Loucy (cell line): ENCODE data around the gene TDRD1.

Source experiments
- H2AFZ ChIP-seq: fragments of 200-600 bp; sonication (generic); 2 replicates; pipeline ENCODE4 v1.6.0; 2016; ENCODE audit warnings: antibody characterized with exemption, mild to moderate bottlenecking, low read length, moderate library complexity
- H3F3A ChIP-seq: fragments of 200-600 bp; 2 replicates; pipeline ENCODE4 v1.6.0; 2016; ENCODE audit warnings: antibody characterized with exemption, low read depth, mild to moderate bottlenecking
- H3K27me3 ChIP-seq: fragments of 200-600 bp; sonication (generic); 2 replicates; pipeline ENCODE4 v1.6.1; 2014; ENCODE audit warnings: low read length, mild to moderate bottlenecking; ENCODE audit not compliant: insufficient read depth, poor library complexity, severe bottlenecking
- H3K36me3 ChIP-seq: fragments of 200-600 bp; sonication (generic); 2 replicates; pipeline ENCODE4 v1.6.1; 2016; ENCODE audit warnings: low read length; ENCODE audit not compliant: insufficient read depth
- H3K4me1 ChIP-seq: fragments of 200-600 bp; sonication (generic); 2 replicates; pipeline ENCODE4 v1.5.1; 2014; ENCODE audit warnings: low read length, mild to moderate bottlenecking; ENCODE audit not compliant: insufficient read depth, poor library complexity, severe bottlenecking
- H3K4me2 ChIP-seq: fragments of 200-600 bp; sonication (generic); 2 replicates; pipeline ENCODE4 v1.6.0; 2014; ENCODE audit warnings: antibody characterized with exemption, low read length, low read depth, mild to moderate bottlenecking; ENCODE audit not compliant: poor library complexity, severe bottlenecking
- H3K4me3 ChIP-seq: fragments of 200-600 bp; sonication (generic); 2 replicates; pipeline ENCODE4 v1.5.1; 2014; ENCODE audit warnings: low read length, mild to moderate bottlenecking, mixed read lengths; ENCODE audit not compliant: poor library complexity, severe bottlenecking
- H3K79me2 ChIP-seq: fragments of 200-600 bp; sonication (generic); 2 replicates; pipeline ENCODE4 v1.6.1; 2014; ENCODE audit warnings: low read length; ENCODE audit not compliant: insufficient read depth
- H3K9ac ChIP-seq: fragments of 200-600 bp; sonication (generic); 2 replicates; pipeline ENCODE4 v1.6.0; 2014; ENCODE audit warnings: mild to moderate bottlenecking, low read depth, low read length, moderate library complexity; ENCODE audit not compliant: poor library complexity, severe bottlenecking
- H3K9me2 ChIP-seq: fragments of 200-600 bp; sonication (generic); replicated peaks from 2 replicates; pipeline ENCODE4 v1.6.1; 2016; ENCODE audit warnings: low read depth, low read length, mixed read lengths
- H3K9me3 ChIP-seq: fragments of 200-600 bp; sonication (generic); 2 replicates; pipeline ENCODE4 v1.6.1; 2014; ENCODE audit warnings: mild to moderate bottlenecking, antibody characterized with exemption, low read length, low read depth; ENCODE audit not compliant: insufficient read depth
- H4K20me1 ChIP-seq: fragments of 200-600 bp; sonication (generic); 2 replicates; pipeline ENCODE4 v1.6.0; 2014; ENCODE audit warnings: antibody characterized with exemption, low read length, mild to moderate bottlenecking; ENCODE audit not compliant: insufficient read depth, poor library complexity, severe bottlenecking
- CTCF ChIP-seq: fragments of 200-600 bp; sonication (generic); conservative IDR thresholded peaks from 2 replicates; pipeline ENCODE4 v1.5.1; 2014; ENCODE audit warnings: mild to moderate bottlenecking, antibody characterized with exemption, low read length
- EZH2phosphoT487 ChIP-seq: fragments of 200-600 bp; IDR thresholded peaks from 2 replicates; pipeline ENCODE4 v1.6.1; 2018; ENCODE audit warnings: antibody characterized with exemption, mild to moderate bottlenecking, moderate library complexity, borderline replicate concordance

Gene TDRD1

DNA sequence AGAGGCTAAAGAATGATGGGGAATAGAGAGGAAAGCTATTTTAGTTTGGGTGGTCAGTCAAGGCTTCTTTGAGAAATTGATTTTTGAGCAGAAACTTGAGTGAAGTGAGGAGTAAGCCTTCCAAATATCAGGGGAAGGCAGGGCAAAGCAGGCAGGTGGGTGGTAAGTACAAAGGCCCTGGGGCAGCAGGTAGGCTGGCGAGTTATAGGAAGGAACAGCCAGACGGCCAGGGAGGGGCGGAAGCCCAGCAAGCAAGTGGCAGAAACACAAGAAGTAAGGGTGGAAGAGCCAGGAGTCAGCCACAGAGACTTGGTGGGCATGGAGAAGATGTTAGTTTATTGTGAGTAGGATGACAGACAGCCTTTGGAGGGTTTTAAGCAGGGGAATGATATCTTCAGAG lies 94.8 kb downstream of the TDRD1 start:
- Histone ChIP-seq H3K27me3 (no peaks in the 10 kb centered on the region), H3K36me3 (no peaks in the 10 kb centered on the region), H4K20me1 (no peaks in the 10 kb centered on the region), H3K79me2 (no peaks in the 10 kb centered on the region), H3K9ac (no peak overlapping the region), H2AFZ (no peak overlapping the region), H3F3A (no peaks in the 10 kb centered on the region), H3K4me1 (no peaks in the 10 kb centered on the region), H3K4me3 (no peak overlapping the region), H3K4me2 (no peak overlapping the region), H3K9me3 (no peaks in the 10 kb centered on the region), H3K9me2 (no peaks in the 10 kb centered on the region)
- TF ChIP-seq CTCF (no peak), EZH2phosphoT487 (no peak)

DNA sequence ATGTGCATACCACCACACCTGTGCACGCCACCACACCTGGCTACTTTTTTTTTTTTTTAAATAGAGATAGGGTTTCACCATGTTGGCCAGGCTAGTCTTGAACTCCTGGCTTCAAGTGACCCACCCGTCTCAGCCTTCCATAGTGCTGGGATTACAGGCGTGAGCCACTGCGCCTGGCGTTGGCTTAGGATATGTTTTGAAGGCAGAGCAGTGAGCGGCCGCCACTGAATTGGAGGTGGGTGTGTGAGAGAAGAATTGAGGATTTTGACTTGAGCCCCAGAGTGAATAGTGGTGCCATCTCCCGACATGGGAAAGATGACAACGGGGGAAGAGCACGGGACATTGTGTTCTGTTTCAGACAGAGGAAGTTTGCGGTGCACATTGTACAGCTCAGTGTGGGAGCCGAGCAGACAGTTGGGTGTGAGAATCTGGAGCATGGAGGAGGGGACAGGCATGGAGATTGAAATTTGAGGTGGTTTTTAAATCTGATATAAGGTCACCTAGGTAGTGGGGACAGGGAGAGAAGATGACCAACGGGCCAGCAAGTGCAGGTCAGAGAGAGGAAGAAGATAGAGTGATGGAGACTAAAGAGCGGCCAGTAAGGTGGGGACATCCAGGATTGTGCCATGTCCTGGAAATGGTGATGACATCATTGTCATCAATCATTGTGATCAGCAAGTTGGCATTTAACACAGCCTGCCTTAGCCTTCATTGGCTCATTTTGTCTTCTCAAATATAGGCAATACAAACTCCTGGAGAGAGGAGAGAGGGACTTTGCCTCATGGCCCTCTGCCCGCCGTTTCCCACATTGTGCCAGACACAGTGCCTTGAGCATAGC lies 95.7 kb downstream of the TDRD1 start:
- no peaks in the 10 kb centered on the region for H3K4me1 ChIP-seq
- no peaks in the 10 kb centered on the region for H3K27me3 ChIP-seq
- H3F3A ChIP-seq = no peaks in the 10 kb centered on the region
- H2AFZ ChIP-seq = no peak overlapping the region
- H3K4me2 ChIP-seq = no peak overlapping the region
- H3K9me2 ChIP-seq = no peaks in the 10 kb centered on the region
- no peaks in the 10 kb centered on the region for H3K79me2 ChIP-seq
- H4K20me1 ChIP-seq = no peaks in the 10 kb centered on the region
- no peak overlapping the region for H3K4me3 ChIP-seq
- no peaks in the 10 kb centered on the region for H3K36me3 ChIP-seq
- TF ChIP-seq EZH2phosphoT487 (no peak), CTCF (no peak)
- no peak overlapping the region for H3K9ac ChIP-seq
- H3K9me3 ChIP-seq = no peaks in the 10 kb centered on the region

- TF ChIP-seq EZH2phosphoT487 = no peak
- no peak for TF ChIP-seq CTCF
- Histone ChIP-seq H3K79me2 (no peaks in the 10 kb centered on the region), H3K36me3 (no peaks in the 10 kb centered on the region), H3K9me2 (no peaks in the 10 kb centered on the region), H3K27me3 (no peaks in the 10 kb centered on the region), H4K20me1 (no peaks in the 10 kb centered on the region), H3K4me3 (no peak overlapping the region), H2AFZ (no peak overlapping the region), H3K9ac (no peak overlapping the region), H3K9me3 (no peaks in the 10 kb centered on the region), H3F3A (no peaks in the 10 kb centered on the region), H3K4me1 (no peaks in the 10 kb centered on the region), H3K4me2 (no peak overlapping the region)
These were observed 96.9 kb downstream of the TDRD1 start for GRCh38 chr10:114276066-114276465.
